GM12873 (cell line): ENCODE measurements around the gene ADGRD2.

Source experiments
- TF ChIP-seq, protein P1 (sequence below): IDR thresholded peaks from 2 replicates; pipeline ENCODE4 v1.5.1; 2012; ENCODE audit warnings: low read depth, mild to moderate bottlenecking, moderate library complexity, low read length, control low read depth; ENCODE audit not compliant: insufficient read depth; ENCODE audit errors: missing control alignments

The ADGRD2 gene

GRCh38 chr9:124520206-124520596 is 70.0 kb downstream of the ADGRD2 start:
- TF ChIP-seq, protein P1, sequence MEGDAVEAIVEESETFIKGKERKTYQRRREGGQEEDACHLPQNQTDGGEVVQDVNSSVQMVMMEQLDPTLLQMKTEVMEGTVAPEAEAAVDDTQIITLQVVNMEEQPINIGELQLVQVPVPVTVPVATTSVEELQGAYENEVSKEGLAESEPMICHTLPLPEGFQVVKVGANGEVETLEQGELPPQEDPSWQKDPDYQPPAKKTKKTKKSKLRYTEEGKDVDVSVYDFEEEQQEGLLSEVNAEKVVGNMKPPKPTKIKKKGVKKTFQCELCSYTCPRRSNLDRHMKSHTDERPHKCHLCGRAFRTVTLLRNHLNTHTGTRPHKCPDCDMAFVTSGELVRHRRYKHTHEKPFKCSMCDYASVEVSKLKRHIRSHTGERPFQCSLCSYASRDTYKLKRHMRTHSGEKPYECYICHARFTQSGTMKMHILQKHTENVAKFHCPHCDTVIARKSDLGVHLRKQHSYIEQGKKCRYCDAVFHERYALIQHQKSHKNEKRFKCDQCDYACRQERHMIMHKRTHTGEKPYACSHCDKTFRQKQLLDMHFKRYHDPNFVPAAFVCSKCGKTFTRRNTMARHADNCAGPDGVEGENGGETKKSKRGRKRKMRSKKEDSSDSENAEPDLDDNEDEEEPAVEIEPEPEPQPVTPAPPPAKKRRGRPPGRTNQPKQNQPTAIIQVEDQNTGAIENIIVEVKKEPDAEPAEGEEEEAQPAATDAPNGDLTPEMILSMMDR: no peak

DNA sequence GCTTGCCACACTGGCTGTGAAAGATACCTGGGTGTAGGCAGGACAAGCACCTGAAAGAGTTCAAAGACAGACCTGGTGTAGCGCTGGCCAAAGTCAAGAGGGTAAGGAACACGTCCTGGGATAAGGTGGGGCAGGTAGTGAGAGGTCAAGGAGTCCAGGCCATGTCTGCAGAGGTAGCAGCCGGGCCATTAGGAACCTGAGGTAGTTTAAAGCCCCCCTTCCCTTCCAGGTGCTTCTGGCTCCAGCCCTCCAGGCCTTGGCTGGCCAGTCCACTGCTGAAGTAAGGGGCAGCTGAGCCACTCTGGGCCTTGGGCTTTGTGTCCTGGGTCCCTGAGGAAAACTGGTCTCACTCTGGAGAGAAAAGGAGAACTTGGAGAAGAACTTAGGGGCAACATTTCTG is 70.9 kb downstream of the ADGRD2 start:
- TF ChIP-seq, protein P1: no peak

DNA sequence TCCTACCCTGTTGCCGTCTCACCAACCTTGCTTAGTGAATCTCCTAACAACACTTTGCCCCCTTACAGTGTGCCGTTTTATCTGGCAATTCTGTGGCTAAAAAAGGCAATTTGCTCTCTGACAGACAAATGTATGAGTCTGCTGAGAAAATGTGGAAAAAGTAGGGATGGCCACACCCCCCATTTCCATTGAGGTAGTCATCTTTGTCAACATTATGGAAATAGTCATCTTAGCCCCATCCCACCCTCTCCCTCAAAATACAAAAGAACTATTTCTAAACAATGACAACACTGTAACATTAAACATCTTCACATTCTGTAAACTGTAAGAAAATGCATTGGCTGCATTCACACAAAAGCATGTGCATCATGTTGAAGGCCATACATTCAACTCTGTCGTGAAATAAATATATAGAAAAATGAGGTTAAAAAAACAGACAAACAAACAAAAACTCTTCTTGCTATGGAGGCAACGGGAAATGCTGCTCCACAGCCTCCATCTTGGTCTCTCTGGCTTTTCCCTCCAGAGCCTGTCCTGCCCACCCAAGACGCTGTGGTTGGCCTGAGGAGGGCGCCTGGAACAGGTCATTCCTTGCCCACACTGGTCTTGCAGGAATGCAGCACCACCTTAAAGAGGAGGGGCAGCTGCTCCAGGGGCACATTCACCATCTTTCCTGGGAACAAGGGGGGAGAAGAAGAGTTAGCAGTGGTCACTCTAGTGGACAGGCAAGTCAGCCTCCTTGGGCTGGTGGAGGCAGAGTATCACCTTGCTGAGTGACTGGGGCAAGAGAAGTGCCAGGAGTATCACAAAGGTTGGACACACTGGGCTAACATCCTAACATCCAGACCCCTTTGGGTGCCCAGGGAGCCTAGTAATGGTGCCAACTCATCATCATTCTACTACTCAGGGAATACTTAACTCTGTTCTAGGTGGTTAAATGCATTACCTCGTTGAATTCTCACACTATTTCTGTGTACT is 72.2 kb downstream of the ADGRD2 start:
- TF ChIP-seq, protein P1: no peak

DNA sequence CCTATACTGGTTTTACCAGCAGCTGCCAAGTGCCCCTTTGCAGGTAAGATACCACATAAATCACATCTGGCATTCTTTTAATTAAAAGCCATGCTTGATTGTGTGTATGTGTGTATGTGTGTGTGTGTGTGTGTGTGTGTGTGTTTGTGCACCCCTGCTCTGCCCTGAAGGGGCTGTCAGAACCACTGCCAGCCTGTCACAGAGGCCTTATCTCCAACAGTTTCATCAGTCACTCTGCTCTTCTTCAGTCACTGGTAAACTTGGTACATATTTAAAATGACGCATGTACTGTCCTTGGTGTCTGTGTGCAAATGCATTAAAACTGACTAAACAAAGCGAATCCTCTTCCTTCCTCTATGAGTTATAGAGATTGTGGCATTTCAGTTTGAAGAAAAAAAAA is 75.9 kb downstream of the ADGRD2 start:
- TF ChIP-seq, protein P1: no peak

- TF ChIP-seq, protein P1: no peak
These were observed 77.5 kb downstream of the ADGRD2 start for GRCh38 chr9:124527781-124528180.
